ENCODE results near the gene RAB34. TPM values are rescaled to one million over a fixed set of nuclear protein-coding genes. Genes with fewer than 3 reads are reported as not detected.

RAB34 gene
- polyA plus RNA-seq, 3 donors = 66.7 to 93.3 (median 79.1) TPM

GRCh38 chr17:28706471-28707338, 11.0 kb downstream of the RAB34 start:
- H3K36me3 Mint-ChIP-seq = peaks cover 38 to 42% of the 10 kb centered on the region in 2 donors
- H3K4me3 Mint-ChIP-seq = no peak overlapping the region
- Histone ChIP-seq H3K4me2 (replicated peaks; ENCODE audit: extremely low read depth, low read length, poor library complexity, severe bottlenecking) (no peak overlapping the region), H3K79me2 (ENCODE audit: insufficient read depth, low read length) (no peaks in the 10 kb centered on the region), H3K9me3 (replicated peaks in 1 of 2; ENCODE audit: control insufficient read depth in 1 of 2, insufficient read depth in 1 of 2, low read length in 2 of 2) (no peaks in the 10 kb centered on the region), H4K20me1 (ENCODE audit: insufficient read depth, low read length) (peaks cover 7% of the 10 kb centered on the region), H3K4me1 (ENCODE audit: control insufficient read depth in 1 of 2, insufficient read depth in 2 of 2, low read length in 2 of 2) (peaks cover 7 to 8% of the 10 kb centered on the region in 2 donors), H3K36me3 (replicated peaks in 1 of 2; ENCODE audit: control insufficient read depth in 1 of 2, insufficient read depth in 2 of 2, low read length in 2 of 2) (peaks cover 28 to 41% of the 10 kb centered on the region in 2 donors), H3K4me3 (replicated peaks in 1 of 3; ENCODE audit: low read depth in 2 of 3, low read length in 3 of 3) (no peak overlapping the region), H3K27ac (ENCODE audit: low read depth in 1 of 2, low read length in 2 of 2) (no peak overlapping the region), H2AFZ (ENCODE audit: insufficient read depth, low read depth, low read length, poor library complexity, severe bottlenecking) (no peak overlapping the region), H3K27me3 (ENCODE audit: control insufficient read depth in 2 of 2, insufficient read depth in 2 of 2, low read length in 2 of 2) (no peaks in the 10 kb centered on the region), H3K9ac (ENCODE audit: insufficient read depth, low read length, poor library complexity, severe bottlenecking) (no peak overlapping the region)
- intact Hi-C loops (cut with micrococcal nuclease) = no loop called here
- H3K9me3 Mint-ChIP-seq = no peaks in the 10 kb centered on the region
- no peak for DNase-seq
- H3K4me1 Mint-ChIP-seq = peaks cover 10% of the 10 kb centered on the region
- peak overlapping the region in 2 of 7 donors; percentile 20 to 60 for H3K27ac Mint-ChIP-seq
- TF ChIP-seq CTCF (IDR thresholded peaks at IDR 0.05) = no peak
- H3K27me3 Mint-ChIP-seq (ENCODE audit: low read depth in 3 of 3) = peaks cover 0 to 6% (median 1%) of the 10 kb centered on the region in 3 donors
- WGBS (ENCODE audit: insufficient coverage) = no CpG with 5 or more reads among the region's 7 CpGs

GRCh38 chr17:28705728-28706334, 11.8 kb downstream of the RAB34 start:
- Histone ChIP-seq H3K9ac (ENCODE audit: insufficient read depth, low read length, poor library complexity, severe bottlenecking) (no peak overlapping the region), H3K36me3 (replicated peaks in 1 of 2; ENCODE audit: control insufficient read depth in 1 of 2, insufficient read depth in 2 of 2, low read length in 2 of 2) (peaks cover 37 to 49% of the 10 kb centered on the region in 2 donors), H3K9me3 (replicated peaks in 1 of 2; ENCODE audit: control insufficient read depth in 1 of 2, insufficient read depth in 1 of 2, low read length in 2 of 2) (no peaks in the 10 kb centered on the region), H3K79me2 (ENCODE audit: insufficient read depth, low read length) (no peaks in the 10 kb centered on the region), H3K4me3 (replicated peaks in 1 of 3; ENCODE audit: low read depth in 2 of 3, low read length in 3 of 3) (no peak overlapping the region), H3K4me2 (replicated peaks; ENCODE audit: extremely low read depth, low read length, poor library complexity, severe bottlenecking) (no peak overlapping the region), H3K4me1 (ENCODE audit: control insufficient read depth in 1 of 2, insufficient read depth in 2 of 2, low read length in 2 of 2) (peaks cover 4% of the 10 kb centered on the region in 2 donors), H3K27me3 (ENCODE audit: control insufficient read depth in 2 of 2, insufficient read depth in 2 of 2, low read length in 2 of 2) (no peaks in the 10 kb centered on the region), H4K20me1 (ENCODE audit: insufficient read depth, low read length) (peaks cover 7% of the 10 kb centered on the region), H2AFZ (ENCODE audit: insufficient read depth, low read depth, low read length, poor library complexity, severe bottlenecking) (no peak overlapping the region), H3K27ac (ENCODE audit: low read depth in 1 of 2, low read length in 2 of 2) (no peak overlapping the region)
- 100% methylated on average over 1 of the region's 10 CpGs for WGBS (ENCODE audit: insufficient coverage)
- peaks cover 47 to 51% of the 10 kb centered on the region in 2 donors for H3K36me3 Mint-ChIP-seq
- peaks cover 0 to 6% (median 2%) of the 10 kb centered on the region in 3 donors for H3K27me3 Mint-ChIP-seq (ENCODE audit: low read depth in 3 of 3)
- H3K27ac Mint-ChIP-seq = peak overlapping the region in 4 of 7 donors; percentile 19 to 59 (median 39)
- no peaks in the 10 kb centered on the region for H3K9me3 Mint-ChIP-seq
- no peak overlapping the region for H3K4me3 Mint-ChIP-seq
- intact Hi-C loops (cut with micrococcal nuclease) = no loop called here
- no peak for TF ChIP-seq CTCF (IDR thresholded peaks at IDR 0.05)
- H3K4me1 Mint-ChIP-seq = peaks cover 8% of the 10 kb centered on the region
- DNase-seq = no peak
